NB4 (cell line): Measurements from ENCODE around the gene HS6ST3.

Source experiments
- DNase-seq: peaks from one replicate; pipeline ENCODE4 v3.0.0; 2010; ENCODE audit warnings: low read depth
- H3K4me3 ChIP-seq: one replicate; pipeline ENCODE4 v1.5.1; 2011; ENCODE audit warnings: mild to moderate bottlenecking, low read depth, low read length, moderate library complexity
- MYC ChIP-seq: IDR thresholded peaks from 2 replicates; pipeline ENCODE4 v1.6.1; 2011; ENCODE audit warnings: low read depth, low read length
- POLR2A ChIP-seq: IDR thresholded peaks from 2 replicates; pipeline ENCODE4 v1.6.1; 2011; ENCODE audit warnings: mild to moderate bottlenecking; ENCODE audit not compliant: insufficient read length; ENCODE audit errors: extremely low read depth
- TF ChIP-seq, protein P1 (sequence below): IDR thresholded peaks from one replicate; pipeline ENCODE4 v1.5.1; 2012; ENCODE audit warnings: low read depth, low read length
- TF ChIP-seq, protein P2 (sequence below): IDR thresholded peaks from 2 replicates; pipeline ENCODE4 v1.6.1; 2011; ENCODE audit warnings: low read depth, low read length

HS6ST3 gene

DNA sequence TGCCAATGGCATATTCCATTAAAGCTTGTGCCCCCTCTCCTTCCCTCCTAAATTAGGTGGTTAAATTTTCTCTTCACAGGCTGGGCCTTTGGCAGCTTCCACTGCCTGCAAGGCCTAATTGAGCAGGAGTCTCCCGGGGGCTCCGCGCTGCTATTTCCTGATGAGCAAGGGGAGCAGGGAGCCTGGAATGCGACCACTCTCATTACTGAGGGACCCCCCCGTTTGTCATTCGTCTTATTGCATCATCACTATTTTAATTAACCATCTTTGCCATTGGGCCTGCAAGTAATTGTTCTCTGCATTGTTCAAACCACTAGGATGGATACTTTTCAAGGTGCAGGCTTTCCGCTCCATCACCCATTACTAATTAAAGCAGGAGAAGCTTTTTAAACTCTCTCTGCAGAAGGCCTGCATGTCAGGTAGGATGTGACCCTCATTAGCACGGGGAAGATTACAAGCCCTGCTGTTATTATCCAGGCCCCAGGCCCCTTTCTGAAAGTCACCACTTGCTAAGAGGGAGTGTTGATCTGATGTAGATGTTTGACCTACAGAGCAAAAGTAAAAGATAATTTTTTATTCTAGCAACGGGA, 762.0 kb downstream of the HS6ST3 start:
- no peak overlapping the region for H3K4me3 ChIP-seq
- no peak for TF ChIP-seq POLR2A
- TF ChIP-seq, protein P1, sequence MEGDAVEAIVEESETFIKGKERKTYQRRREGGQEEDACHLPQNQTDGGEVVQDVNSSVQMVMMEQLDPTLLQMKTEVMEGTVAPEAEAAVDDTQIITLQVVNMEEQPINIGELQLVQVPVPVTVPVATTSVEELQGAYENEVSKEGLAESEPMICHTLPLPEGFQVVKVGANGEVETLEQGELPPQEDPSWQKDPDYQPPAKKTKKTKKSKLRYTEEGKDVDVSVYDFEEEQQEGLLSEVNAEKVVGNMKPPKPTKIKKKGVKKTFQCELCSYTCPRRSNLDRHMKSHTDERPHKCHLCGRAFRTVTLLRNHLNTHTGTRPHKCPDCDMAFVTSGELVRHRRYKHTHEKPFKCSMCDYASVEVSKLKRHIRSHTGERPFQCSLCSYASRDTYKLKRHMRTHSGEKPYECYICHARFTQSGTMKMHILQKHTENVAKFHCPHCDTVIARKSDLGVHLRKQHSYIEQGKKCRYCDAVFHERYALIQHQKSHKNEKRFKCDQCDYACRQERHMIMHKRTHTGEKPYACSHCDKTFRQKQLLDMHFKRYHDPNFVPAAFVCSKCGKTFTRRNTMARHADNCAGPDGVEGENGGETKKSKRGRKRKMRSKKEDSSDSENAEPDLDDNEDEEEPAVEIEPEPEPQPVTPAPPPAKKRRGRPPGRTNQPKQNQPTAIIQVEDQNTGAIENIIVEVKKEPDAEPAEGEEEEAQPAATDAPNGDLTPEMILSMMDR: no peak
- TF ChIP-seq MYC: no peak
- TF ChIP-seq, protein P2, sequence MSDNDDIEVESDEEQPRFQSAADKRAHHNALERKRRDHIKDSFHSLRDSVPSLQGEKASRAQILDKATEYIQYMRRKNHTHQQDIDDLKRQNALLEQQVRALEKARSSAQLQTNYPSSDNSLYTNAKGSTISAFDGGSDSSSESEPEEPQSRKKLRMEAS: no peak
- DNase-seq: no peak

DNA sequence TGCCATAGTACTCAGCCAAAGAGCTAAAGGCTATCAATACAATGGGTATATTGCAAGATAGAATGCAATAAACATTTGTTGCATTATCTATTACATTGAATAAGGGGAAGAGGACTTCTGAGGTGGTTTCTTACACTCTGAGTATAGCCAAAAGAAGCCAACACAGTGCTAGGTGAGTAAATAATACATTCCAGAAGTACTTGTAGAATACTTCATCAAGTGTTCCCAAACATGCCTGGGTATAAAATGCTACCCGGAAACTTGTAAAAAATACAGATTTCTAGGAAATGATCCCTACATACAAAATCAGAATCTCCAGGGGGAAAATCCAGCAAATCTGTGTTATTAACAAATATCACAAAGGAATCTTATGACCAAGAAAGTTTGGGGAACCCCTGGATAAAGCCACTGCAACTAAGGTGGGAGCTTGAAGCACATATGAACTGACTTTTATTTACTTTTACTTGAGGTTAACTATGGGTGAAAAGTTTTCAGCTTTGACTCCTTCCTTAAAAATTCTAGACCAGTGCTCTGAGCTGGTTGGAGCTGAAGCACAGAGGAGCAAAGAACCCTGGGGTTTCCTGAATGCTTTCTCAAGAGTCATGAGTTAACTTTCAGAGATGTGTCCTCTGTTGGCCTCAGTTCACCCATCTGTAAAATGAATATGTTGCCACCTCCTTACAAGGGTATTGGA, 768.4 kb downstream of the HS6ST3 start:
- no peak for DNase-seq
- no peak overlapping the region for H3K4me3 ChIP-seq
- TF ChIP-seq MYC: no peak
- TF ChIP-seq, protein P2: no peak
- TF ChIP-seq, protein P1: no peak

DNA sequence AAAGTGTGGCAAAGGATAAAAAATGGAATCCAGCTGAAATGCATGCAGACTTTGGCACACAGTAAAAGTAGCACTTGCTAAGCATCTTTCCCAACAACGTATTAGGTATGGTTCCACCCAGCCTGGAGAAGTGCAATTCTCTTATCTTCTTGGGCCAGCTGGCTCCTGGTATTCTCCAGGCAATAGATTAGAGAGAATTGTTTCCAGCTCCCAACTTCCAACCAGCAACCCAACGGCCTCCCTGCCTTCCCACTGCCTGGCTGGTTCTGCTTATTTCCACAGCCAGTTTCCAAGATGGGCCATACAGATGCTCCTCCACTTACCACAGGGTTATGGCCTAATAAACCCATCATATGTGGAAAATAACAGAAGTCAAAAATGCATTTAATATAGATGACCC, 771.0 kb downstream of the HS6ST3 start:
- TF ChIP-seq, protein P2: no peak
- TF ChIP-seq POLR2A: no peak
- TF ChIP-seq, protein P1: no peak
- no peak for TF ChIP-seq MYC
- no peak overlapping the region for H3K4me3 ChIP-seq
- no peak for DNase-seq

DNA sequence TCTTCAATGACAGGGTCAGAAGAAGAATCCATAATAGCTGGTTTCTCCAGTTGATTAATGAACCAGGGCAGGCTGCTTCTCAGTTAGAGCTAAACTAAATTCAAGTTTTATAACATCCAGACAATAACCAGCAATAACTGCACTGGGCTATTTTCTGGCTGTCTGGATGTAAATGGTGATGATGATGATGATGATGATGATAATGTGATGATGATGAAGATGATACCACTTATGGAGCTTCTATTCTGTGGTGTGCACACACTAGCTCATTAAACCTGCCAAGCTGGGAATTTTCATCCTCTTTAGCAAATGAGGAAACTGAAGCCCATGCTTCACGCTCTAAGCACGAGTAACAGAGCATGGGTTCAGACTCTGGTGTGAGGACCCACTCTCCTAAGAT, 772.2 kb downstream of the HS6ST3 start:
- DNase-seq: no peak
- H3K4me3 ChIP-seq: no peak overlapping the region
- TF ChIP-seq POLR2A (no peak), MYC (no peak)
- TF ChIP-seq, protein P1: no peak
- TF ChIP-seq, protein P2: no peak

DNA sequence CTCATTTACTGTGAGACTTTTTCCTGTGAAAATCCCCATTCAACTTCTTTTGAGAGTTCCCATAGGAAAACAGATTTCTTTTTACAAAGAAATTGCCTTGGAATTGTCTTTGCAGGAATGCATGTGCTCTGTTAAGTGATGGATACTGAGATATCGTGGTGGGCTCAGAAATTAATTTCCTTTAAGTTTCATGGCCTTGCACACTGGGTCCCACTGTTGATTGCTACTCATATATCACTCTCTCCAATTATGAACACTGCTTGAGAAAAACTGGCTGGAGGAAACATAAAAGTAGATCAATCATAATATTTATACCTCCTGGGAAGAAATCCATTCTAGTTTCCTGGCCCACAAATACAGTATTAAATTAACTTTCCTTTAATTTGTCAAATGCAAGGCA, 773.1 kb downstream of the HS6ST3 start:
- no peak overlapping the region for H3K4me3 ChIP-seq
- TF ChIP-seq MYC (no peak), POLR2A (no peak)
- TF ChIP-seq, protein P2: no peak
- TF ChIP-seq, protein P1: no peak
- no peak for DNase-seq
